Measurements from ENCODE around the gene ADGRF4.

ADGRF4 gene

DNA sequence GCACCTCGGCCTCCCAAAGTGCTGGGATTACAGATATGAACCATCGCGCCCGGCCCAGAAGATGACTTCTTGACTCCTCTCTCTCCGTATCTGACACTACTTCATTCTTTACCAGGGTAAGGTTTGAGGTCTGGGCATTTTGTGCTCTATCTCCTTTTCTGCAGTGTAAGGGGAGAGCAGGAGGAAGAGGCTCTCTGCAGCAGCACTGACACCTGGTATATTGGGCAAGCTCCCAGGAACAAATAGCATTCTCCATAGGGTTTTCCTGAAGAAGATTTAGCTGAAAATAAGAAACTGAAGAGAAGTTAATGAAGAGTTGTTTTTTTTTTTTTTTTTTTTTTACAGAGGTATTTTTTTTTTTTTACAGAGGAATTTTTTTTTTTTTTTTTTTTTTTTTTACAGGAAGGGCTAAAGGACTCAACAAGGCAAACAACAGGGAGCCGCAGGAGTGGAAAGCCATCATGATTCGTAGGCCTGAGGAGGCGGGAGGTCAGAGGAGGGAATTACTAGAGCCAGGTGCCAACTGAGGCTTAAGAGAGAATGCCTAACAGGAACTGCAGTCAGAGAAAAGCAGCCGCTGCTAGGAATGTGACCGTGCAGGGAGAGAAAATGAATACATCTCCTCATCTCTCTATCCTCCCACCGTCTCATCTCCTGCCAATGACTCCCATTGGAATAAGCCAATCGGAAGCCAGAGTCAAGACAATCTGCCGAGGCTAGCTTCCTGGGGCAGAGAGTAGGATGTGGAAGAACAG lies 34.7 kb upstream of the ADGRF4 start:
- Histone ChIP-seq H3K4me2 (ENCODE audit: low read length) (no peak overlapping the region), H3K27me3 (ENCODE audit: low read depth, low read length) (no peaks in the 10 kb centered on the region), H3K9ac (ENCODE audit: low read length) (no peak overlapping the region), H3K36me3 (replicated peaks; ENCODE audit: low read depth, low read length) (no peaks in the 10 kb centered on the region), H3K79me2 (ENCODE audit: low read length) (no peaks in the 10 kb centered on the region), H3K9me3 (ENCODE audit: insufficient read depth, low read length) (no peaks in the 10 kb centered on the region), H3K27ac (ENCODE audit: low read length) (no peak overlapping the region), H3K4me1 (ENCODE audit: low read length) (peaks cover 10% of the 10 kb centered on the region; the same call in 1 of the 2 replicates), H3K4me3 (ENCODE audit: low read length) (no peak overlapping the region), H2AFZ (ENCODE audit: low read depth, low read length) (no peak overlapping the region), H4K20me1 (ENCODE audit: insufficient read depth, low read length) (no peaks in the 10 kb centered on the region)
- TF ChIP-seq EZH2phosphoT487 (IDR thresholded peaks at IDR 0.05; ENCODE audit: low read depth) = no peak
- TF ChIP-seq, protein P1, sequence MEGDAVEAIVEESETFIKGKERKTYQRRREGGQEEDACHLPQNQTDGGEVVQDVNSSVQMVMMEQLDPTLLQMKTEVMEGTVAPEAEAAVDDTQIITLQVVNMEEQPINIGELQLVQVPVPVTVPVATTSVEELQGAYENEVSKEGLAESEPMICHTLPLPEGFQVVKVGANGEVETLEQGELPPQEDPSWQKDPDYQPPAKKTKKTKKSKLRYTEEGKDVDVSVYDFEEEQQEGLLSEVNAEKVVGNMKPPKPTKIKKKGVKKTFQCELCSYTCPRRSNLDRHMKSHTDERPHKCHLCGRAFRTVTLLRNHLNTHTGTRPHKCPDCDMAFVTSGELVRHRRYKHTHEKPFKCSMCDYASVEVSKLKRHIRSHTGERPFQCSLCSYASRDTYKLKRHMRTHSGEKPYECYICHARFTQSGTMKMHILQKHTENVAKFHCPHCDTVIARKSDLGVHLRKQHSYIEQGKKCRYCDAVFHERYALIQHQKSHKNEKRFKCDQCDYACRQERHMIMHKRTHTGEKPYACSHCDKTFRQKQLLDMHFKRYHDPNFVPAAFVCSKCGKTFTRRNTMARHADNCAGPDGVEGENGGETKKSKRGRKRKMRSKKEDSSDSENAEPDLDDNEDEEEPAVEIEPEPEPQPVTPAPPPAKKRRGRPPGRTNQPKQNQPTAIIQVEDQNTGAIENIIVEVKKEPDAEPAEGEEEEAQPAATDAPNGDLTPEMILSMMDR (IDR thresholded peaks at IDR 0.05; ENCODE audit: low read depth, low read length) = no peak

DNA sequence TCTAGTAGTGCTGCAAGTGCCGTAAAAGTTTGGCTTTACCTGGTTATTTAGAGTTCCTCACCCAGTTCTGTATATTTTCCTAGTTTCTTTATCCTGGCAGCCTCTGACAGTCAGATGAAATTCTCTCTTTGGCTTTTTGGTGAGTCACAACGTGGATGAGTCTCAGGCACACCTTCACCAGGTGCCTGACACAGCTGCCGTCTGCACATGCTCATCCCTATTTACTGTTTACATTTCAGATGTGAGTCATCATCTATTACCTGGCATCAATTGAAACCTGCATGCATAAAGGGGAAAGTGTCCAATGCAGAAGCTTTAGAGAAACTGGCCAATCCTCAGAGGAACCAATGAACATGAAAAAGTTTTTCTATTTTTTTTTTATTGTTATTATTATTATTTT lies 33.3 kb upstream of the ADGRF4 start:
- TF ChIP-seq, protein P1 (IDR thresholded peaks at IDR 0.05; ENCODE audit: low read depth, low read length) = no peak
- no peak for TF ChIP-seq EZH2phosphoT487 (IDR thresholded peaks at IDR 0.05; ENCODE audit: low read depth)
- no peaks in the 10 kb centered on the region for H3K9me3 ChIP-seq (ENCODE audit: insufficient read depth, low read length)
- no peak overlapping the region for H3K27ac ChIP-seq (ENCODE audit: low read length)
- H3K4me3 ChIP-seq (ENCODE audit: low read length) = no peak overlapping the region
- H2AFZ ChIP-seq (ENCODE audit: low read depth, low read length) = no peak overlapping the region
- no peak overlapping the region for H3K9ac ChIP-seq (ENCODE audit: low read length)
- H4K20me1 ChIP-seq (ENCODE audit: insufficient read depth, low read length) = no peaks in the 10 kb centered on the region
- H3K79me2 ChIP-seq (ENCODE audit: low read length) = no peaks in the 10 kb centered on the region
- no peak overlapping the region for H3K4me2 ChIP-seq (ENCODE audit: low read length)
- H3K36me3 ChIP-seq (replicated peaks; ENCODE audit: low read depth, low read length) = no peaks in the 10 kb centered on the region
- no peaks in the 10 kb centered on the region for H3K27me3 ChIP-seq (ENCODE audit: low read depth, low read length)
- H3K4me1 ChIP-seq (ENCODE audit: low read length) = peaks cover 20% of the 10 kb centered on the region

DNA sequence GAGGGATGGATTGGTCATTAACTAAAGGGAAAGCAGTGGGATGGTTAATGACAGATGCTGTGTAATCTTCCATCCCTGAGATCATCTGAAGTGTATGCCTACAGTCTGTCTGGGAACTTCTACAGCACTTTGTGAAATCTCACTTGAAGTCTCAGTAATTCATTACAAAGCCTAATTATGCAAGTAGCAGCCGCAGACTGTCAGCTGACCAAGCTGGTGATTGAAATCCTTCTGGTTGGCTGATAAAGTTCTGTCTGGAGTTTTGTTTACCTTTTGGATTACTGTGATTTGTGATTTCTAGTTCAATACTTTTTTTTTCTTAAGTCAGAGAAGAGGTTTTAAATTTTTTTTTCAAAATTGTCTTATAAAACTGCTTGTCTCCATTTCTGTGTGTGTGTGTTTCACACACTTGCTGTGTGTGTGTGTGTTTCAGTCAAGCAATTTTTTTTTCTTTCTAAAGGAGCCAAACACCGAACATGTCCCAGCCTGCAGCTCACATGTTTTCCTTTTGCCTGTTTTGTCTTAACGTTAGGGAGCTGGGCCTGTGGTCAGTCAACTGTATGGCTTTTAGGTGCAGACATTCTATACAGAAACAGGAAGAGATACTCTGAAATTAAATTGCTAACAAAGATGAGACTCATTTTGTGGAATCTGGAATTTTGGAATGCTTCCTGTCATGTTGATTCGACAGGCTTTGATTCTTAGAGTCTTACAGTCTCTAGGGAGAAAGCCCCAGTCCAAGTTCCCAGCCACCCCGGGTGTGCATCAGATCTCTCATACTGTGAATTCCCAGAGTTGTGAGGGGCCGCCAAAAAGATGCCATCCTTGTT lies 28.5 kb upstream of the ADGRF4 start:
- Histone ChIP-seq H3K27me3 (ENCODE audit: low read depth, low read length) (no peaks in the 10 kb centered on the region), H3K4me2 (ENCODE audit: low read length) (peak overlapping the region; percentile 44), H3K4me1 (ENCODE audit: low read length) (peaks cover 23% of the 10 kb centered on the region), H3K79me2 (ENCODE audit: low read length) (no peaks in the 10 kb centered on the region), H3K36me3 (replicated peaks; ENCODE audit: low read depth, low read length) (no peaks in the 10 kb centered on the region), H3K27ac (ENCODE audit: low read length) (no peak overlapping the region), H4K20me1 (ENCODE audit: insufficient read depth, low read length) (no peaks in the 10 kb centered on the region), H2AFZ (ENCODE audit: low read depth, low read length) (peak overlapping the region; percentile 49), H3K9me3 (ENCODE audit: insufficient read depth, low read length) (no peaks in the 10 kb centered on the region), H3K9ac (ENCODE audit: low read length) (peak overlapping the region; percentile 18; the same call in 1 of the 2 replicates), H3K4me3 (ENCODE audit: low read length) (peak overlapping the region; percentile 7; the same call in 1 of the 2 replicates)
- TF ChIP-seq, protein P1 (IDR thresholded peaks at IDR 0.05; ENCODE audit: low read depth, low read length) = no peak
- TF ChIP-seq EZH2phosphoT487 (IDR thresholded peaks at IDR 0.05; ENCODE audit: low read depth) = no peak

DNA sequence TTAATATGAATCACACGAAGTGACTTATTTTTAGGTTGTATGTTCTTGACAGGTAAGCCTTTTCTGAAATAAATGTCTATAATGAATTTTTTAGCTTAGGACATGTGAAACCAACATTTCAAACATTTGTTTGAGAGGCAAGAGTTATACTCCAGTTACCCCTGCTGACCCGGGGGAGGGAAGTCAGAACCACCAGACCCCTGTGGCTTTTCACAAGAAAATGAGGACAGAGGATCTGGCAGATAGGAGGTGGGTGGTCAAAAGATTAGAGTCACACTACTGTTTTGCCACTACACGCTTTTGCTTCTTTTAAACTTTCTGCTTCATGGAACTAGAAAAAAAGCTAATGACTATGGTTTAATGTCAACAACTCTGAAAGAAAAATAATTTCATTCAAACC lies 27.5 kb upstream of the ADGRF4 start:
- H3K36me3 ChIP-seq (replicated peaks; ENCODE audit: low read depth, low read length) = no peaks in the 10 kb centered on the region
- no peak overlapping the region for H3K9ac ChIP-seq (ENCODE audit: low read length)
- H3K27ac ChIP-seq (ENCODE audit: low read length) = no peak overlapping the region
- H3K79me2 ChIP-seq (ENCODE audit: low read length) = no peaks in the 10 kb centered on the region
- TF ChIP-seq, protein P1 (IDR thresholded peaks at IDR 0.05; ENCODE audit: low read depth, low read length) = no peak
- TF ChIP-seq EZH2phosphoT487 (IDR thresholded peaks at IDR 0.05; ENCODE audit: low read depth) = no peak
- no peaks in the 10 kb centered on the region for H3K27me3 ChIP-seq (ENCODE audit: low read depth, low read length)
- no peak overlapping the region for H3K4me2 ChIP-seq (ENCODE audit: low read length)
- no peaks in the 10 kb centered on the region for H4K20me1 ChIP-seq (ENCODE audit: insufficient read depth, low read length)
- H2AFZ ChIP-seq (ENCODE audit: low read depth, low read length) = no peak overlapping the region
- H3K4me1 ChIP-seq (ENCODE audit: low read length) = peaks cover 20% of the 10 kb centered on the region
- H3K4me3 ChIP-seq (ENCODE audit: low read length) = no peak overlapping the region
- H3K9me3 ChIP-seq (ENCODE audit: insufficient read depth, low read length) = peaks cover 3% of the 10 kb centered on the region; the same call in 1 of the 2 replicates

Measured in OCI-LY3 (cell line).